Large intestine (tissue), 3 donors: ENCODE data around the gene DNHD1. TPM values are rescaled to one million over a fixed set of nuclear protein-coding genes. Genes with fewer than 3 reads are reported as not detected.
A peak's percentile ranks its signal among the peaks of the same experiment; 100 is the strongest.

Source experiments
- DNase-seq, 2 donors: peaks; one replicate each; pipeline versions ENCODE4 v3.0.0 to v3.0.0-alpha.2; 2013
- H3K27ac ChIP-seq: one replicate; pipeline ENCODE4 v1.5.1; 2013; ENCODE audit warnings: low read length
- H3K27me3 ChIP-seq: 2 replicates; pipeline ENCODE4 v1.6.1; 2013; ENCODE audit warnings: low read length; ENCODE audit not compliant: control insufficient read depth, insufficient read depth
- H3K36me3 ChIP-seq: 2 replicates; pipeline ENCODE4 v1.6.1; 2013; ENCODE audit warnings: low read length; ENCODE audit not compliant: control insufficient read depth, insufficient read depth
- H3K4me1 ChIP-seq: one replicate; pipeline ENCODE4 v1.6.1; 2013; ENCODE audit warnings: low read length; ENCODE audit not compliant: control insufficient read depth, insufficient read depth
- H3K4me3 ChIP-seq: one replicate; pipeline ENCODE4 v1.5.1; 2013; ENCODE audit warnings: low read length
- H3K9me3 ChIP-seq: one replicate; pipeline ENCODE4 v1.6.1; 2013; ENCODE audit warnings: mild to moderate bottlenecking, low read depth, low read length, moderate library complexity; ENCODE audit not compliant: control insufficient read depth
- WGBS: methylation state at CpG from one replicate; pipeline ENCODE4 v1.1.5; 2013; ENCODE audit warnings: low lambda C conversion rate; ENCODE audit not compliant: insufficient coverage; 5-methylcytosine and 5-hydroxymethylcytosine counted together
- polyA plus RNA-seq: library from polyadenylated mRNA; unstranded; fragments of 120-200 nt; gene quantifications from one replicate; pipeline ENCODE4 v1.2.1, GENCODE V29; 2013

The DNHD1 gene
- polyA plus RNA-seq, 1 donor, result 12.2 TPM

GRCh38 chr11:6481012-6481923, 15.8 kb upstream of the DNHD1 start, which contains the start of the genes ARFIP2 and TIMM10B:
Gene ARFIP2 (minus strand): TSS chr11:6481331. CDS start chr11:6480421, 910 bp downstream.
Gene TIMM10B (plus strand): TSS chr11:6481501. CDS start chr11:6481517, 16 bp downstream.
- H3K4me3 ChIP-seq, result peak within 1 kb of the TSS; percentile 67
- WGBS, result no CpG with 5 or more reads among the region's 66 CpGs
- DNase-seq, result peak; percentile 99
- H3K27ac ChIP-seq, result peak within 1 kb of the TSS; percentile 96
- no peaks in the 10 kb centered on the region for H3K27me3 ChIP-seq
- H3K4me1 ChIP-seq, result peaks cover 25% of the 10 kb centered on the region
- H3K9me3 ChIP-seq, result no peaks in the 10 kb centered on the region
- H3K36me3 ChIP-seq, result peaks cover 61% of the 10 kb centered on the region

- peaks cover 59% of the 10 kb centered on the region for H3K36me3 ChIP-seq
- no CpG with 5 or more reads among the region's 13 CpGs for WGBS
Observed at GRCh38 chr11:6481924-6482275, 15.2 kb upstream of the DNHD1 start.

GRCh38 chr11:6482441-6482840, 14.6 kb upstream of the DNHD1 start:
- H3K27ac ChIP-seq, result peak overlapping the region; percentile 96
- no peaks in the 10 kb centered on the region for H3K9me3 ChIP-seq
- no peaks in the 10 kb centered on the region for H3K27me3 ChIP-seq
- peaks cover 37% of the 10 kb centered on the region for H3K4me1 ChIP-seq
- peaks cover 54% of the 10 kb centered on the region for H3K36me3 ChIP-seq
- DNase-seq, result no peak
- WGBS, result 100% methylated on average over 1 of the region's 4 CpGs
- H3K4me3 ChIP-seq, result peak overlapping the region; percentile 67

More at GRCh38 chr11:6481924-6482275, 15.2 kb upstream of the DNHD1 start:
- Histone ChIP-seq H3K4me3 (peak overlapping the region; percentile 67), H3K27ac (peak overlapping the region; percentile 96), H3K4me1 (peaks cover 32% of the 10 kb centered on the region), H3K27me3 (no peaks in the 10 kb centered on the region), H3K9me3 (no peaks in the 10 kb centered on the region)
- DNase-seq, result no peak

GRCh38 chr11:6483015-6483414, 14.1 kb upstream of the DNHD1 start:
- DNase-seq, result no peak
- H3K36me3 ChIP-seq, result peaks cover 48% of the 10 kb centered on the region
- no peaks in the 10 kb centered on the region for H3K27me3 ChIP-seq
- no peak overlapping the region for H3K27ac ChIP-seq
- H3K9me3 ChIP-seq, result no peaks in the 10 kb centered on the region
- H3K4me1 ChIP-seq, result peaks cover 41% of the 10 kb centered on the region
- no peak overlapping the region for H3K4me3 ChIP-seq
- WGBS, result 100% methylated on average over 2 of the region's 6 CpGs

GRCh38 chr11:6485661-6486060, 11.4 kb upstream of the DNHD1 start:
- Histone ChIP-seq H3K4me1 (peaks cover 50% of the 10 kb centered on the region), H3K27me3 (no peaks in the 10 kb centered on the region), H3K4me3 (no peak overlapping the region), H3K36me3 (peaks cover 30% of the 10 kb centered on the region), H3K9me3 (no peaks in the 10 kb centered on the region), H3K27ac (no peak overlapping the region)
- DNase-seq, result no peak
- WGBS, result 89% methylated on average over 3 of the region's 3 CpGs

GRCh38 chr11:6486256-6486655, 10.8 kb upstream of the DNHD1 start:
- no peak for DNase-seq
- Histone ChIP-seq H3K4me3 (no peak overlapping the region), H3K4me1 (peaks cover 52% of the 10 kb centered on the region), H3K27me3 (no peaks in the 10 kb centered on the region), H3K36me3 (peaks cover 30% of the 10 kb centered on the region), H3K9me3 (no peaks in the 10 kb centered on the region), H3K27ac (no peak overlapping the region)
- WGBS, result 63% methylated on average over 3 of the region's 3 CpGs

GRCh38 chr11:6486938-6487337, 10.1 kb upstream of the DNHD1 start:
- no peaks in the 10 kb centered on the region for H3K9me3 ChIP-seq
- peaks cover 52% of the 10 kb centered on the region for H3K4me1 ChIP-seq
- H3K27me3 ChIP-seq, result no peaks in the 10 kb centered on the region
- H3K36me3 ChIP-seq, result peaks cover 30% of the 10 kb centered on the region
- peak overlapping the region; percentile 33 for H3K27ac ChIP-seq
- H3K4me3 ChIP-seq, result no peak overlapping the region
- no peak for DNase-seq
- 75% methylated on average over 1 of the region's 1 CpG for WGBS

GRCh38 chr11:6488342-6488741, 8.7 kb upstream of the DNHD1 start:
- 40% methylated on average over 1 of the region's 6 CpGs for WGBS
- peaks cover 44% of the 10 kb centered on the region for H3K4me1 ChIP-seq
- H3K4me3 ChIP-seq, result no peak overlapping the region
- H3K27ac ChIP-seq, result peak overlapping the region; percentile 69
- no peaks in the 10 kb centered on the region for H3K9me3 ChIP-seq
- no peak for DNase-seq
- H3K36me3 ChIP-seq, result peaks cover 25% of the 10 kb centered on the region
- H3K27me3 ChIP-seq, result no peaks in the 10 kb centered on the region

GRCh38 chr11:6488821-6489220, 8.3 kb upstream of the DNHD1 start:
- no peak for DNase-seq
- Histone ChIP-seq H3K36me3 (peaks cover 20% of the 10 kb centered on the region), H3K4me3 (no peak overlapping the region), H3K9me3 (no peaks in the 10 kb centered on the region), H3K27ac (peak overlapping the region; percentile 69), H3K4me1 (peaks cover 44% of the 10 kb centered on the region), H3K27me3 (no peaks in the 10 kb centered on the region)
- no CpG with 5 or more reads among the region's 3 CpGs for WGBS

GRCh38 chr11:6489306-6489705, 7.8 kb upstream of the DNHD1 start:
- WGBS, result no CpG with 5 or more reads among the region's 4 CpGs
- peak; percentile 58 to 80 for DNase-seq
- H3K36me3 ChIP-seq, result peaks cover 17% of the 10 kb centered on the region
- peak overlapping the region; percentile 69 for H3K27ac ChIP-seq
- H3K27me3 ChIP-seq, result no peaks in the 10 kb centered on the region
- H3K4me1 ChIP-seq, result peaks cover 42% of the 10 kb centered on the region
- H3K9me3 ChIP-seq, result no peaks in the 10 kb centered on the region
- H3K4me3 ChIP-seq, result no peak overlapping the region
